T-helper 9 cell (primary cell): ENCODE data around the gene CCDC57.

Source experiments
- DNase-seq: peaks from one replicate; pipeline ENCODE4 v3.0.0-alpha.2; 2020

Gene CCDC57

DNA sequence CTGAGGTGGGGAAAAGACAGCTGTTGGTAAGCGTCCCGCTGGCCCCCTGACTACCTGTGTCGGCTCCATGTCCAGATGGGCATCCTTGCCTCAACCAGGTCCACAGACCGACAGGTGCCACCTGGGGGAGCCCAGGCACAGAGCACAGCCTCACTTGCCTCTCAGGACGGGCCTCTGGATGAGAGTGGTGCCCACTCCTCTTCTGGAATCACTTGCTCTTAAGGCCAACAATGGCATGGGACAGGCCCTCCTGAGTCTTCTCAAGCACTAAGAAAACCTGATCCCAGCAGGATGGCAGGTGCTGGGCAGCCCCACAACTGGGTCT lies 33.4 kb upstream of the CCDC57 start:
- no peak for DNase-seq

DNA sequence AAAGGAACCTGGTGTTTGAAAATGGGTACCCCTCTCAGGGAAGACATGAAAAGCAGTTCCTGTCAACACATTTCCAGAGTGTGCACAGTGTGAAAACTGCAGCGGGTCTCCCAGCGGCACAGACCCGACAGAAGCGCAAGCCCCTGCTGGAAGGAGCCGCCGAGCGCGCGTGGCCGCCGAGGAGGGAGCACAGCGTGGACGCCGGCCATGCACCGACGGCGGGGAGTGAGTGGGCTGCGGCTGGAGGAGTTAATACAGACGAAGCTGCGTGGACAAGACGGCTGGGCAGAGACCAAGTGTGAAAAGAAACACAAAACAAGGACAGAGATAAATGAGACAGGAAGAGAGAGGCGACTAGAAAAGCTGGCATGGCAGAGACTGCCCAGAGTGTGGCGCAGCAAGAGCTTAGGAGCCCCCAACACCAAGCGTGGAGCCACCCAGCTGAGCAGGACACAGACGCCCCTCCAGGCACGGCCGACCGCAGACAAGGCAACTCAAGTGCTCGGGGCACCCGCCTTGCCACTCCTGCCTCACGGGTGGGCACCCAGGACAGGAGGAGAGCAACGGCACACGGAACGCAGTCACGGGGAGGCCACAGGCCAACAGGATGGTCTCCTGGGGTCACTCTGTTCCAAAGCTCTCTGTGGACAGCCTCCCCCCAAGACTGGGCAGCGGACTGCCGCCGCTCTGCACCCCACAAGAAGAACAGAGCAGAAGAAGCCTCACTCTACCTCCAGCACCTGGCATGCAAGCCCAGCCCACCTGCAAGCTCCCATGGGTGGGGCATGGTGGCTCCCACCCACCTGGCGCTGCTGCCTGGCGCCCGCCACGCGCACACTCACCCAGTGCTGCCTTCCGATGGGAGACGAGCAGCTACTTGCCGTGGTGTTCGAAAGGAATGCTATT lies 32.7 kb upstream of the CCDC57 start:
- no peak for DNase-seq

GRCh38 chr17:82244413-82245133 lies 31.9 kb upstream of the CCDC57 start:
- DNase-seq, result no peak

DNA sequence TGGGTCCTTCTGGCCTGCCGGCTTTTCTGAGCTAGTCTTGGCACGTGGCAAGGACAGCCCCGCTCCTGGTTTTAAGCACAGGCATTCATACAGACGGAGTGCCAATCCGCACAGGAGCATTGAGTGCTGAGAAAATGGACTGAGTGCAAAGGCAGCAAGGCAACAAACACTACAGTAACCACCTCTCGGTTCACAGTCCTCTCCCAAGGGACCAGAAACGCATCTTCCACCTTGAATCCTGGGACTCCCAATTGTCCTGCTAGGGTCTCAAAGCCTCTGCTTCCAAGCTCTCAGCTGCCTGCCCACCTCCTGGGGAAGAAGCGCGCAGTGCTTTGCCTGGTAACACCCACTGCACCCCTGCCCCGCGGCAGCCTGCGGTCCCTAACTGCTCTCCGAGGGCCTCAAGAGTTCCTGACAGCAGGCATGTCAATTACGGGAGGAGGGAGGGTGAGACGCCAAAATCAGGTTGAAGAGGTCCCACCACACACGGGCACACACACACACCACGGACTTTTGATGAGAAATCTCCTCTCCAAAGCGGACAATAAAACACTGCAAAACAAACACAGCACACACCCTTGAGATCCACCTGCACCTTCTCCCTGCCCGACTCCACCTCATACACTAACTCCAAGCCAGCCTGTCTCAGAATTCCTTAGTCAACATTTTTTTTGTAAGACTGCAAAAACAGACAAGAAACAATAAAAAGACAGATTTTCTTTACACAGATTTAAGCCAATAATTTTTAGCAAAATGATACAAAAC lies 31.2 kb upstream of the CCDC57 start:
- DNase-seq, result no peak

DNA sequence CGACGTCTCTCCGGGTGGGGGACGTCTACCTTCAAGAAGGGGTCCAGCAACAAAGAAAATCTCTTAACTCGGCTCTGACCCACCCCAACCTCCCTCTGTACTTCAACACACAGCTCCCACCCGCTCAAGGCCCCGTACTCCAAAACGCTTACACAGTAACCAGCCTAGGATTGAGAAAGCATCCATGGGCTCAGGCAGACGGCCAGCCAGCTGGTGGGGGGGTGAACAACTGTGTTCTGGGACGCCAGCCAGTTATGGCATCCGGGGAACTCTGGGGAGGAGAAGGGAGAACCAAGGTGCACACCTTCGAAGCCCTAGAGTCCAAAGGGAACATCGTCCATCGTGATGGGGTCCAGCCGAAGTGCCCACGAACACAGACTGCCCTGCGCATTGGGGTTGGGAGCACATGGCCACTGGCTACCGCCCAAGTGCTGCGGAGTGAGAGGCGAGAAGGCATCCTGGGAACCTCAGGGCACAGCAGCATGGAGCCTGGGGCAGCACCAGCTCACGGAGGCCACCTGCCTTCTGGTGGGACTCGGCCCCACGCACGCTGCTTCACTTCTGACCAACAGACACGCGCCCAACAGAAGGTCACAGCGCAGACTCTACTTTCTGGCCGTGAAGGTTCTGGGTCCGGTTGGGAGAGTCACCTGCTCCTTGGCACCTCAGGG lies 30.5 kb upstream of the CCDC57 start:
- no peak for DNase-seq

DNA sequence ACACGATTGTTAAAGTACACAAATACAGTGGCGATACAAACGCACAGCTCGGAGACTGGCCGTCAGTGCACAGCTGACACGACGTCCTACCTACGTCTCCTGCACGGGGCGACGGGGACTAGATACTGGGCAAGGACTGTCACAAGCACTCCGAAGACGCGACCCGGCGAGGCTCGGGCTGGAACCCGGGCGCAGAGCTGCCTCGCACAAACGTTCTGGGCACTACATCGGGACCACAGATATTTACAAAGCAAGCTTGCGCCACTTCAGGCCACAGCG lies 30.0 kb upstream of the CCDC57 start:
- no peak for DNase-seq

- no peak for DNase-seq
Observed at GRCh38 chr17:82241926-82242697, 29.5 kb upstream of the CCDC57 start.

GRCh38 chr17:82241183-82241925 lies 28.7 kb upstream of the CCDC57 start:
- no peak for DNase-seq

DNA sequence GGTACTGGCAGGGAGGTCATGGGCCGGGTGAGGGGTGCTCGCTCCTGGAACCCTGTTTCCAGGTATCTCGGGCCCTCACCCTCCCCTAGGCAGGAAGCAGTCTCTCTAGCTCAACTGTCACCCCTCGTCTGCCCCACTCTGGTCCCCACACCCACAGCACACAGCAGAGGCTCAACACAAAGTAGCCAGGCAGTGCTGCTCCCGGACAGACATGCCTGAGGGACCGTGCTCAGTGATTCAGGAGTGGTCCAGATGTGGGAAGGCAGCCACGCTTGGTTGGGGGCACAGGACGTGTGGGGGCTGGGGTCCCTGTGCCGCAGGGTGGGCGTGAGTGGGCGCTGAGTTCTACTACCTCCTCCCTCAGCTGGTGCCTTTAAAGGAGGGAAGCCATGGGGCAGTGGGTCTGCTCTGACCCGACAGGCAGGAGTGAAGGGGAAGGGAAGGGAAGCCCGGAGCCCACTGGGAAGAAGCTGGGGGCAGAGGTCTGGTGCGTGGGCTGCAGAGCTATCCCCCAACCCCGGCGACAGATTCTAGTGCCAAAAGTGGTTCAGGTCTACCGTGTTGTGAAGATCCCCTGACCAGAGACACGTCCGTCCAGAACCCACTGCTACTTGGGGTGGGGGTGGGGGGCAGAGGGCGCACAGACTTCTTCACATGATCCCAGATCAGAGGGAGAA lies 28.0 kb upstream of the CCDC57 start:
- no peak for DNase-seq

DNA sequence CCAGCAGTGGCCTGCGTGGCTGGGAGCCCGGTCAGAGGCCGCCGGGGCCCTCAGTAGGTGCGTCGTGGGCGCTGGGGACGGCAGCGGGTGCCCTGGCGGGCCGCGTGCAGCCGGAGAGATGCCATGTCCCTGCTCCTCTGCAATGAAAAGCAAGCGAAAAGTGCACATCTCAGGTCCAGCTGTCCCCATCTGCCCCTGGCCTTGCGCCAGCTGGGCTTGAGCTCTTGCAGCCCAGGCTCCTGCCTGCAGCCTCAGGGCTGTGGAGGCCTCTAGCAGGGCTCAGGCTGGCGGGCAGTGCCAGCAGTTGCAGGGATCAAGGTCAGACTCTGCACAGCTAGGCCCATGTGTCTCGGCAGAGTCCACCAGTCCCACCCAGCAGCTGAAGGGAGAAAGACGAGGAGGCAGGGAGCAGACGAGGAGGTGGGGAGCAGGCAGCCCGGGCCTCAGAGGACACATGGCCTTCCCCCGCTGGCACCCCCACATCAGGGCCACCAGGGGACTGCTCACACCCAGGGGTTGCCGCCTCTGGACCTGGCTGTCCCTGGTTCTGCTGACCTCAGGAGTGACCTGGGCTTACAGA lies 27.4 kb upstream of the CCDC57 start:
- no peak for DNase-seq

GRCh38 chr17:82239401-82239925 lies 26.8 kb upstream of the CCDC57 start:
- DNase-seq, result no peak

GRCh38 chr17:82238472-82239201 lies 26.0 kb upstream of the CCDC57 start:
- peak; percentile 68 for DNase-seq

- no peak for DNase-seq
Observed at GRCh38 chr17:82237746-82238471, 25.3 kb upstream of the CCDC57 start.

- DNase-seq, result no peak
Observed at GRCh38 chr17:82237083-82237745, 24.6 kb upstream of the CCDC57 start.

- DNase-seq, result peak; percentile 64
Observed at GRCh38 chr17:82236142-82236971, 23.7 kb upstream of the CCDC57 start.

DNA sequence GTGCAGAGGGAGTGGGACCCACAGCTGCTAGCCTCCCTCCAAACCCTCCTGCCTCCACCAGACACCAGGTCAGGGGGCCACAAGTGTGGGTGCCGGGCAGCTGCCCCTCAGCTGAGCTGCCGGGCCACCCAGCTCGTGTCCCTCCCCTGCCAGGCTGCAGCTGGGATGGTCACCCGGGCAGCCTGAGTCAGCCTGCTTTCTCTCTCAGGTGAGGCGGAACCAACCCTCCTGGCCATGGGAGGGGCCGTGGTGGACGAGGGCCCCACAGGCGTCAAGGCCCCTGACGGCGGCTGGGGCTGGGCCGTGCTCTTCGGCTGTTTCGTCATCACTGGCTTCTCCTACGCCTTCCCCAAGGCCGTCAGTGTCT lies 23.1 kb upstream of the CCDC57 start:
- DNase-seq, result no peak

GRCh38 chr17:82235056-82235774 lies 22.6 kb upstream of the CCDC57 start:
- no peak for DNase-seq
